Uterus (tissue), 4 donors: ENCODE measurements around the gene UNC119. TPM values are rescaled to one million over a fixed set of nuclear protein-coding genes. Genes with fewer than 3 reads are reported as not detected.

ENCODE experiments used
- DNase-seq, 2 donors: peaks; one replicate each; pipeline ENCODE4 v3.0.0-alpha.2; 2019 to 2020
- H3K27ac ChIP-seq, 2 donors: fragments of 200-600 bp; sonication (generic); 1 replicate in 1 of 2; 2 replicates in 1 of 2; pipeline ENCODE4 v1.5.1; 2016 to 2018
- H3K27me3 ChIP-seq, 2 donors: fragments of 200-600 bp; sonication (generic); one replicate each; pipeline ENCODE4 v1.5.1; 2018 to 2019; ENCODE audit warnings: control low read depth in 1 of 2
- H3K36me3 ChIP-seq, 2 donors: fragments of 200-600 bp; sonication (generic); one replicate each; pipeline ENCODE4 v1.5.1; 2019; ENCODE audit warnings: control low read depth in 1 of 2
- H3K4me1 ChIP-seq, 2 donors: fragments of 200-600 bp; sonication (generic); one replicate each; pipeline ENCODE4 v1.5.1; 2018 to 2019; ENCODE audit warnings: control low read depth in 1 of 2
- H3K4me3 ChIP-seq, 2 donors: fragments of 200-600 bp; sonication (generic); 1 replicate in 1 of 2; 2 replicates in 1 of 2; pipeline ENCODE4 v1.5.1; 2018 to 2019; ENCODE audit warnings: mild to moderate bottlenecking in 1 of 2
- H3K9me3 ChIP-seq, 2 donors: fragments of 200-600 bp; sonication (generic); one replicate each; pipeline ENCODE4 v1.5.1; 2019; ENCODE audit warnings: control low read depth in 1 of 2
- CTCF ChIP-seq, 4 experiments: fragments of 200-600 bp in 2 of 4; fragments of 450-650 bp in 2 of 4; sonication (generic) in 2 of 4; IDR thresholded peaks; one replicate each; pipeline ENCODE4 v1.5.1; 2016 to 2019; ENCODE audit warnings: antibody characterized with exemption in 4 of 4, mild to moderate bottlenecking in 2 of 4, moderate library complexity in 1 of 4
- POLR2A ChIP-seq, 2 donors: fragments of 450-650 bp; IDR thresholded peaks; one replicate each; pipeline ENCODE4 v1.6.1; 2016; ENCODE audit warnings: antibody characterized with exemption in 2 of 2, mild to moderate bottlenecking in 1 of 2, moderate library complexity in 1 of 2
- intact Hi-C: fragments of 100-400 bp; cut with DNase I; formaldehyde crosslinking; loops from one replicate; pipeline ENCODE4 v1.15.1; 2023; ENCODE audit warnings: low total_unique reads
- total RNA-seq, 4 donors: library from RNA; depleted of rRNA in 3 of 4; stranded (reverse); fragments of >200 nt in 3 of 4; gene quantifications; one replicate each; pipeline versions ENCODE4 v1.1.0 to v1.2.4, GENCODE V29; 2014 to 2023
- donor health status: DM: yes; HTN: yes; CAD: no.

The UNC119 gene
- total RNA-seq, 4 donors from 2014 or later = 4.1 to 28.5 (median 21.6) TPM

GRCh38 chr17:28515518-28515917 is 36.9 kb downstream of the UNC119 start:
- no peak for TF ChIP-seq CTCF (IDR thresholded peaks at IDR 0.05)
- no peak for TF ChIP-seq POLR2A (IDR thresholded peaks at IDR 0.05)
- no peaks in the 10 kb centered on the region for H3K9me3 ChIP-seq
- no peak overlapping the region for H3K4me3 ChIP-seq
- DNase-seq = no peak
- H3K4me1 ChIP-seq = no peaks in the 10 kb centered on the region
- no peak overlapping the region for H3K27ac ChIP-seq
- no peaks in the 10 kb centered on the region for H3K27me3 ChIP-seq
- H3K36me3 ChIP-seq = no peaks in the 10 kb centered on the region
- intact Hi-C loops = no loop called here

GRCh38 chr17:28514561-28515002 is 37.8 kb downstream of the UNC119 start:
- no peaks in the 10 kb centered on the region for H3K4me1 ChIP-seq
- intact Hi-C loops = no loop called here
- no peak for DNase-seq
- H3K27ac ChIP-seq = no peak overlapping the region
- H3K27me3 ChIP-seq = no peaks in the 10 kb centered on the region
- no peaks in the 10 kb centered on the region for H3K9me3 ChIP-seq
- H3K4me3 ChIP-seq = no peak overlapping the region
- TF ChIP-seq CTCF (IDR thresholded peaks at IDR 0.05) (no peak), POLR2A (IDR thresholded peaks at IDR 0.05) (no peak)
- no peaks in the 10 kb centered on the region for H3K36me3 ChIP-seq

GRCh38 chr17:28513476-28513875 is 38.9 kb downstream of the UNC119 start:
- no peaks in the 10 kb centered on the region for H3K36me3 ChIP-seq
- H3K27ac ChIP-seq = no peak overlapping the region
- no peak overlapping the region for H3K4me3 ChIP-seq
- intact Hi-C loops = no loop called here
- no peaks in the 10 kb centered on the region for H3K9me3 ChIP-seq
- H3K27me3 ChIP-seq = peaks cover 0 to 3% of the 10 kb centered on the region in 2 donors
- TF ChIP-seq POLR2A (IDR thresholded peaks at IDR 0.05) = no peak
- TF ChIP-seq CTCF (IDR thresholded peaks at IDR 0.05) = no peak
- no peaks in the 10 kb centered on the region for H3K4me1 ChIP-seq
- no peak for DNase-seq

- Histone ChIP-seq H3K4me1 (no peaks in the 10 kb centered on the region), H3K36me3 (no peaks in the 10 kb centered on the region), H3K27ac (no peak overlapping the region), H3K27me3 (peaks cover 0 to 8% of the 10 kb centered on the region in 2 donors), H3K4me3 (no peak overlapping the region), H3K9me3 (no peaks in the 10 kb centered on the region)
- intact Hi-C loops = no loop called here
- DNase-seq = no peak
- TF ChIP-seq CTCF (IDR thresholded peaks at IDR 0.05) (no peak), POLR2A (IDR thresholded peaks at IDR 0.05) (no peak)
These were observed 40.5 kb downstream of the UNC119 start for GRCh38 chr17:28511858-28512461.

- intact Hi-C loops = no loop called here
- H3K9me3 ChIP-seq = no peaks in the 10 kb centered on the region
- H3K36me3 ChIP-seq = no peaks in the 10 kb centered on the region
- H3K4me3 ChIP-seq = no peak overlapping the region
- H3K4me1 ChIP-seq = no peaks in the 10 kb centered on the region
- no peak overlapping the region for H3K27ac ChIP-seq
- no peak for DNase-seq
- peaks cover 0 to 8% of the 10 kb centered on the region in 2 donors for H3K27me3 ChIP-seq
- no peak for TF ChIP-seq CTCF (IDR thresholded peaks at IDR 0.05)
- no peak for TF ChIP-seq POLR2A (IDR thresholded peaks at IDR 0.05)
These were observed 42.6 kb downstream of the UNC119 start for GRCh38 chr17:28509789-28510188.
